ENCODE data around the gene CYB561. TPM values are rescaled to one million over a fixed set of nuclear protein-coding genes. Genes with fewer than 3 reads are reported as not detected.
A peak's percentile ranks its signal among the peaks of the same experiment; 100 is the strongest.

The CYB561 gene
- total RNA-seq, 2 donors from 2014 or later, result 76.9 to 170 TPM

DNA sequence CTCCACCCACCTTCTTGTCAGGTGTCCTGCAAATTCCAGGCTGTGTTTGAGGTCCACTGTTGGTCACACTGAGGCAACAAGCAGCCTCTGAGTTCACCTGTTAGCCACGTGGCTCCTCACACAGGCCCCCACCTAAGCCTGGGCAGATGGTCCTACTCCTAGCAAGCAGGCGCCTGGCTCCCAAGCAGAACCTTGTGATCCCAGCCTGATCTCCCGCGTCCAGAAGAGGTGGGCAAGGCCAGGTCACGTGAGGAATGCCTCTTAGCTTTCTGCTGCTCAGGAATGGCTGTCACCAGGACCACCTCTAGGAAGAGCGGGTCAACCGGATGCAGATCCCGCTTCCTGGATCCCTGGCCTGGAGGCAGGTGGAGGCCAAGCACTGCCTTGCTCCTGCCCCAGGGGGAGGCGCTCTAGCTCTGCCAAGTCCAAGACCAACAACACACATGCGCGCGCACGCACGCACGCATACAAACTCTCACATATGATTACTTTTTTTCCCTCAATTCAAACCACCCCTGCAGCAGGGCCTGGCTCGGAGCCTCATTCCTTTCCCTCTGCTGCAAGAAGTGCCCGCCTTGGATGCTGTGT lies 9.5 kb downstream of the CYB561 start:
- Histone ChIP-seq H3K27ac (peak overlapping the region; percentile 72 to 90), H3K4me1 (replicated peaks) (peaks cover 39% of the 10 kb centered on the region), H3K36me3 (no peaks in the 10 kb centered on the region), H3K9me3 (no peaks in the 10 kb centered on the region), H3K4me3 (no peak overlapping the region), H3K27me3 (replicated peaks; ENCODE audit: insufficient read depth) (no peaks in the 10 kb centered on the region)
- intact Hi-C loops (cut with DNase I), result no loop called here
- no peak for TF ChIP-seq POLR2A (IDR thresholded peaks at IDR 0.05)
- TF ChIP-seq, protein P1, sequence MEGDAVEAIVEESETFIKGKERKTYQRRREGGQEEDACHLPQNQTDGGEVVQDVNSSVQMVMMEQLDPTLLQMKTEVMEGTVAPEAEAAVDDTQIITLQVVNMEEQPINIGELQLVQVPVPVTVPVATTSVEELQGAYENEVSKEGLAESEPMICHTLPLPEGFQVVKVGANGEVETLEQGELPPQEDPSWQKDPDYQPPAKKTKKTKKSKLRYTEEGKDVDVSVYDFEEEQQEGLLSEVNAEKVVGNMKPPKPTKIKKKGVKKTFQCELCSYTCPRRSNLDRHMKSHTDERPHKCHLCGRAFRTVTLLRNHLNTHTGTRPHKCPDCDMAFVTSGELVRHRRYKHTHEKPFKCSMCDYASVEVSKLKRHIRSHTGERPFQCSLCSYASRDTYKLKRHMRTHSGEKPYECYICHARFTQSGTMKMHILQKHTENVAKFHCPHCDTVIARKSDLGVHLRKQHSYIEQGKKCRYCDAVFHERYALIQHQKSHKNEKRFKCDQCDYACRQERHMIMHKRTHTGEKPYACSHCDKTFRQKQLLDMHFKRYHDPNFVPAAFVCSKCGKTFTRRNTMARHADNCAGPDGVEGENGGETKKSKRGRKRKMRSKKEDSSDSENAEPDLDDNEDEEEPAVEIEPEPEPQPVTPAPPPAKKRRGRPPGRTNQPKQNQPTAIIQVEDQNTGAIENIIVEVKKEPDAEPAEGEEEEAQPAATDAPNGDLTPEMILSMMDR (IDR thresholded peaks at IDR 0.05), result no peak
- TF ChIP-seq POLR2AphosphoS5 (IDR thresholded peaks at IDR 0.05), result no peak
- no peak for DNase-seq (ENCODE audit: low spot score)
- WGBS, result 86% methylated on average over 17 of the region's 17 CpGs

DNA sequence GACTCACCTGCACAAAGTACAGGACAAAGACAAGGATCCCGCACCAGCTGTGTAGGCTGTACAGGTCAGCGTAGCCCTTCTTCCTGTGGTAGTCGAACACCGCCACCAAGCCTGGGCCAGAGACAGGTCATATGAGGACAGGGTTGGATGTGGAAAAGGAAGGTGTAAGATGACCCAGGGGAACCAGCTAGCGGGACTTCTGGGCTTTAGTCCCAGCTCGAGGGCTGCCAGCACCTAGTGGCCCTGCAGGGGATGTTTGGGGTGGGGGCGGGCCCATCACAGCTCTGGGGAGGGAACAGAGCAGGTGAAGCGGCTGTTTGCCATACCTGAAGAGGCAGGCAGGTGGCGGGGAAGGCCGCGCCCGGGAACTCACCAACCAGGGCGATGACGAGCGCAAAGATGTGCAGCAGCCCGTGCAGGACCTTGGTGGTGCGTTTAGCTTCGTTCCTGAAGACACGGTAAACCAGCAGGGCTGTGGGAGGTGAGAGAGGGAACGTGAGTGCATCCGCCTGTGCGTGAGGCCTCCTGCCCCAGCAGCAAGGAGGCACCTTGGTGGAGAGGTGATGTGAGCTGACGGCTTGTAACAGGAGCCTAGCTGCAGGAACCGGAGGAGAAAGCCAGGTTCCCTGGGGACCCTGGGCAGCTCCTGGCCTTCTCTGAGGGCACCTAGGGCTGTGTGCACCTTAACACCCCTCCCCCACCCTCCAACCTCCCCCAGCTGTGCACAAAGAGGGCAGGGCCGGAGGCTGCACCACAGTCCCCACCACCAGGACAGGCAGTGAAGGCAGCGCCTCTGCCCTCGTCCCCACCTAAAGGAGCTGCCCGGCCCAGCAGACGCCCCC lies 10.2 kb downstream of the CYB561 start:
- no peak overlapping the region for H3K4me3 ChIP-seq
- TF ChIP-seq, protein P1 (IDR thresholded peaks at IDR 0.05), result peak; percentile 16 to 70 (median 58)
- TF ChIP-seq POLR2A (IDR thresholded peaks at IDR 0.05) (no peak), POLR2AphosphoS5 (IDR thresholded peaks at IDR 0.05) (peak; percentile 1)
- no peaks in the 10 kb centered on the region for H3K27me3 ChIP-seq (replicated peaks; ENCODE audit: insufficient read depth)
- H3K9me3 ChIP-seq, result no peaks in the 10 kb centered on the region
- peaks cover 46% of the 10 kb centered on the region for H3K4me1 ChIP-seq (replicated peaks)
- DNase-seq (ENCODE audit: low spot score), result peak; percentile 71
- intact Hi-C loops (cut with DNase I), result no loop called here
- 57% methylated on average over 29 of the region's 29 CpGs for WGBS
- no peaks in the 10 kb centered on the region for H3K36me3 ChIP-seq
- peak overlapping the region; percentile 72 to 90 for H3K27ac ChIP-seq

DNA sequence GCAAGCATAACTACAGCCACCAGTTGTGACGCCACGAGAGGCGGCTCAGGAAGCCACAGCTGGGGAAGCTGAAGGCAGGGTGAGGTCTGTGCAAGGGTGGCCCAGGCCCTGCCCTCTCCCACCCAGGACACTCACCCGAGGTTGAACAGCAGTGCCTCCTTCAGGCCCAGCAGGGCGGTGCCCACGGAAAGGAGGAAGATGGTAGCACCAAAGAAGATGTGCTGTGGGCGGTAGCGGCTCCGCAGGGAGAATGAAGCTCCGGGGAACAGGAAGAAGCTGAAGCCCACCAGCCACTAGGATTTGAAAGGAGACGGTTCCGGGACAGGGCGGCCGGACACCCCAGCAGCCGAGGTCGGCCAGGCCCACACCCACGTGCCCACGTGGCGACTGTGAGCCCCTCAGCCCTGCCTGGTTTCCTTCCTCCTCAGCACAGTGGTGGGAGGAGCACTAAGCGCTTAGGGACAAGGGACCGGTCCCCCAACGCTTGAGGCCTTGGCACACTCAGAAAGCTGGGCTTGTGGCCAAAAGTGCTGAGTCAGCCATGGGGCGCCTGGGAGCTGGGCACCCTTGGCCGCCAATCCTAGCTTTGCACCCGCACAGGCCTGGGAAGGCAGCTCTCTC lies 11.0 kb downstream of the CYB561 start:
- 40% methylated on average over 24 of the region's 25 CpGs for WGBS
- intact Hi-C loops (cut with DNase I), result no loop called here
- peak; percentile 91 for DNase-seq (ENCODE audit: low spot score)
- Histone ChIP-seq H3K4me1 (replicated peaks) (peaks cover 45% of the 10 kb centered on the region), H3K27ac (peak overlapping the region; percentile 72 to 90), H3K4me3 (no peak overlapping the region), H3K27me3 (replicated peaks; ENCODE audit: insufficient read depth) (no peaks in the 10 kb centered on the region), H3K36me3 (no peaks in the 10 kb centered on the region), H3K9me3 (no peaks in the 10 kb centered on the region)
- no peak for TF ChIP-seq POLR2A (IDR thresholded peaks at IDR 0.05)
- peak; percentile 71 for TF ChIP-seq POLR2AphosphoS5 (IDR thresholded peaks at IDR 0.05)

DNA sequence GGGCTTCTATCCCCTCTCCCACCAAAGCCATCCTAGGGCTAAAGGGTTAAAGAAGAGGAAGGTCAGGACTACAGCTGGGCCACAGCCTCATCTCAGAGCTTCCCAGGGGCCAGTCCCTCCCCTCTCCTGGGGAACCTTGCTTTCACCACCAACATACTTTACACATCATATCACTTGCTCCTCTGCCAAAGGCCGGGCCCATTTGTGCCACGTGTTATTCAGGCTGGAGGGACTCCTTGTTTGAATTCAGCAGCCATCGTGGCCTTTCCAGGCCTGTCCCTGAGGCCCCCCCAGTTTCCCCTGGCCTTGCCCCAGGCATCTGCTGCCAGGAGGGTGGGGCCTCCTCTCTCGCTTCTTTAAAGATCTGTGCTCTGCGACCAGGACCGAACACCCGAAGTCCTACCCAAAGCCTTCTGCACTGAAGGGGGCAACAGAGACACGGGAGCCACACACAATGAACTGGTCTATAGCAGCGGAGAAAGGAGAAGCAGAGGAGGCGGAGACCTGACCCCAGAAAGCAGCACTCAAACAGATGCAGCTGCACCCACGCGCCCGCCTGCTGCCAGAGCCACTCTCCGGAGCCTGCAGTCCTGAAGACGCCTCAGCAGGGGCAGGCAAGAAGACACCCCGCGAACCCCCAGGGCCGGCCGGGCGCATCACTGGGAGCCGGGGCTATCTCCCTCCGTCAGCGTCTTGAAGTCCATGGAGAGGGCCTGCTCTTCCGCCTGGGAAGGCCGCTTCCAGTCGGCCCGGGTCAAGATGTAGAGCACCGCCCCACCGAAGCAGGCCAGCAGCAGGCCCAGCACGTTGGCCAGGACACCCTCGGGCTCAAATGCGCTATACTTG lies 12.1 kb downstream of the CYB561 start:
- 66% methylated on average over 21 of the region's 32 CpGs for WGBS
- Histone ChIP-seq H3K27me3 (replicated peaks; ENCODE audit: insufficient read depth) (no peaks in the 10 kb centered on the region), H3K9me3 (no peaks in the 10 kb centered on the region), H3K4me1 (replicated peaks) (peaks cover 45% of the 10 kb centered on the region), H3K4me3 (no peak overlapping the region), H3K36me3 (no peaks in the 10 kb centered on the region), H3K27ac (peak overlapping the region; percentile 78 to 90)
- DNase-seq (ENCODE audit: low spot score), result peak; percentile 56
- TF ChIP-seq, protein P1 (IDR thresholded peaks at IDR 0.05), result no peak
- TF ChIP-seq POLR2A (IDR thresholded peaks at IDR 0.05) (no peak), POLR2AphosphoS5 (IDR thresholded peaks at IDR 0.05) (peak; percentile 44)
- intact Hi-C loops (cut with DNase I), result no loop called here
